HG02943 (cell line): ENCODE results near the gene IL6R.
"Not testable (repeated sequence)": the region's sequence is repeated elsewhere in the genome, so short reads cannot be mapped to it uniquely, and the experiment has no call there.

Experiments
- ATAC-seq: cut with Tn5 transposase; IDR thresholded peaks from one replicate; pipeline ENCODE4 v1.9.1; 2021; ENCODE audit warnings: mild to moderate bottlenecking, low read depth, moderate library complexity; ENCODE audit not compliant: unreplicated experiment

The IL6R gene

DNA sequence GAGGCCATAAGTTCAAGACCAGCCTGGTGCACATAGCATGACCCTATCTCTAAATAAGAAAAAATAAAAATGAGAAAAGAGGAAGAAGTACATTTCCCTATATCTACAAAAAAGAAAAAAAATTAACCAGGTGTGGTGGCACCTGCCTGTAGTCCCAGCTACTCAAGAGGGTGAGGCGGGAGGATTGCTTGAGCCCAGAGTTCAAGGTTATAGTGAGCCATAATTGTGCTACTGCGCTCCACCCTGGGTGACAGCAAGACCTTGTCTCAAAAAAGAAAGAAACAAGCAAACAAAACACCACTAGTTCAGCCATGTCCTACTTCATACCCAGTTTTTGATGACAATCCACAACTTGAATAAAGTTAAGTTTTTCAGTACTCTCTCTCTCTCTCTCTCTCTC is 66.2 kb downstream of the IL6R start:
- ATAC-seq = no peak

DNA sequence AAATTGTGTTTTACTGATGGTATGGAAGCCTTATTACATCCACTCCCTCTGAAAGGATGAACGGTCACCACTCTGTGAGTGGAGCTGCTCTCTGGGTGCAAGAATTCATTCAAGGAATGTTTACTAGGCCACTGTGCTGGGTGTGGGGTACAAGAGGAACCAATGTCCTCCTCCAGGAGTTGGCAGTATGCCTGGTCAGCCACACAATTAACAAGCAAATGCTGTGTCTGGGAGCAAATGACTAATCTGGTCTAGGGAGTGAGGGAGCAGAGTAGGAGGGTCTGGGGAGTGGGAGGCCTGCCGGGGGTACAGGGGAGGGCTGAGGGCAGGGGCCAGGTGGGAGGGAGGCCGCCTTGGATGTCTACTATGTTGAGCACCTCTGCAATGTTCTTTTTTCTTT is 69.7 kb downstream of the IL6R start:
- ATAC-seq = no peak

DNA sequence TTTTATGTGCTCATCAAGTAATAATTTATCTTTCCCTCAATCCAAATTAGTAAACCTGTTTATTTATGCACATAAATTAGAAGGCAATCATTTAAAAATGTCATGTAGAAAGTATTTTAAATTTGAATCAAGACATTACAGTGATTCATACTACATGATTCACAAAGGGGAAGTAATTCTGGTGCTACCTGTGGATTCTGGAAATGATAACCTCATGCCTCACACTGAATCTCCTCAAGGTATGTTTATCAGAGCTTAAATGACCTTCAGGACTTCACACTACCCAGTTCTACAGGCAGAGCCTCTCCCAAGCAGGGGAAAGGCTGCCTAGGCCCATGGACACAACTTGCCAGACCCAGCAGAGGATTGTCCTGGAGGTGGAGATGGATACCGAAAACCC is 71.6 kb downstream of the IL6R start:
- ATAC-seq = no peak

DNA sequence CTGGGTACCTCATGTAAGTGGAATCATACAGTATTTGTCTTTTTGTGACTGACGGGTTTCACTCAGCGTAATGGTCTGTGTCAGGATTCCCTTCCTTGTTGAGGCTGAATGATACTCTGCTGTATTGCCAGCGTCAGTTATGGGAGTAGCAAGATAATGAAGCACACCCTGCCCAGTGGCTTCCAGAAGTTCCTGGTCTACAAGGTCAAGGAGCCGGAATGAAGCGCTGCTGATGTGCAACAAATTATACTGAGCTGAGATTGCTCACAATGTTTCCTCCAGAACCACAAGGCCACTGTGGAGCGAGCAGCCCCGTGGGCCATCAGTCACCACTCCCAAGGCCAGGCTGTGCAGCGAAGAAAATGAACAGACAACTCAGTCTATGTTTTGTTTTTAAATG is 72.9 kb downstream of the IL6R start:
- ATAC-seq = no peak

DNA sequence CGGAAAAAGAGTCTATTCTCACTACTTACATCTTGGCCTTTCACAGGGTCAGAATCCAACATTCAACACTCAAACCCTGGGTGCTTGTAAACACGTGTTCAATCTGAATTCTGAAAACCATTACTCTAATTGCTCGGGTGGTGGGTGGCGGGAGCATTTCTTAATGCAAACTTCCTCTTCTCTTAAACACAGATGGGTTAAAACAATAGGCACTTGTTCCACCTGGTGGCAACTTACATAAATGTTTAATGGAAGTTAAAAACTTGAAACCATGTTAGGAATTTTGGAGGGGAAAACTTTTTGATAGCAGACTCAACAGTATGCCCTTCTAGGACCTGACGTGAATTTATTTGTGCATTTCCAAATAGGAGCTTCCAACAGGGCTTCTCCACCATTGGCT is 73.5 kb downstream of the IL6R start:
- no peak for ATAC-seq

DNA sequence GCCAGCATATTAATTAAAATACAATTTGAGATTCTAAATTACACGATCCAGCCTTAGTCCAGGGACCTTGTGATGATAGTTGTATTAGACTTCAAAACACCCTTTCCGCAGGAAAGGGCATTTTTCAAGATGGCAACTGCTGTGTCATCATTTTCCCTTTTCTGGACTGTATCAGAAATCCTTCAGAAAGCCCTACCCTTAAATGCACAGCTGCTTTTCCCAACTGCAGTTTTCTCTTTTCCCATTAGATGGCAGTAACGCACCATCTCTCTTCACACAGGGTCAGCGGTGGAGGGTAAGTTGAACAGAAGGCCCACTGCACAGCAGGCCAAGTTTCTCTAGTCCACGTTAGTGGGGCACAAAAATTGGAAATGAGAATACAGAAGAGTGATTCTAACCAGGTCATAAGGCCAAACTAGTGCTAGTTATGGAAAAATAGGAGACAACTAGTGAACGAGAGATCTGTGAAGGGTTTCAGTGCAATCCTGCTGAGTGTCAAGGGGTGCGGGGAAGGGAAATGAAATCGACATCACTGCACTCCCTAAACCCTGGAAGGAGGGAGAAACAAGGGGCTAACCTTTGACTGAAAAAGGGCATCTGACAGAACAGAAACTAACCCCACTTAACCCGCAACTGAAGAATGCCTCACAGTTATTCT is 74.8 kb downstream of the IL6R start:
- no peak for ATAC-seq

DNA sequence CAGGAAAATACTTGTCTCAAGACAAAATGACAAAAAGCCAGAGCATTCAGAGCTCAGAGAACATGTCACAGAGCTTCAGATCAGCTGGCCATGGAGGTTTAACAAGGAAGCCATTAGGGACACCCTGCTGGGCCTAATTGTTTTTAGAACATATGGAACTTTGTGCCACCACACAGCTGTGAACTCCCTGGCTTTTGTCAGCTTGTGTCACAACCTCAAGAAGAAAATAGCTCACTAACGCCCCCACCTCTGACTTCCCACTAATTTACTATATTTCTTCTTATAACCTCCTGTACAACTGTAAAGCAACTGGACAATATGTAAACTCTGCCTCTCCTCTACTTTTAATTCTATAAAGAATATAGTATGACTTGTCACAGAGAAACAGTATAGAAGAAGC is 75.9 kb downstream of the IL6R start:
- no peak for ATAC-seq

DNA sequence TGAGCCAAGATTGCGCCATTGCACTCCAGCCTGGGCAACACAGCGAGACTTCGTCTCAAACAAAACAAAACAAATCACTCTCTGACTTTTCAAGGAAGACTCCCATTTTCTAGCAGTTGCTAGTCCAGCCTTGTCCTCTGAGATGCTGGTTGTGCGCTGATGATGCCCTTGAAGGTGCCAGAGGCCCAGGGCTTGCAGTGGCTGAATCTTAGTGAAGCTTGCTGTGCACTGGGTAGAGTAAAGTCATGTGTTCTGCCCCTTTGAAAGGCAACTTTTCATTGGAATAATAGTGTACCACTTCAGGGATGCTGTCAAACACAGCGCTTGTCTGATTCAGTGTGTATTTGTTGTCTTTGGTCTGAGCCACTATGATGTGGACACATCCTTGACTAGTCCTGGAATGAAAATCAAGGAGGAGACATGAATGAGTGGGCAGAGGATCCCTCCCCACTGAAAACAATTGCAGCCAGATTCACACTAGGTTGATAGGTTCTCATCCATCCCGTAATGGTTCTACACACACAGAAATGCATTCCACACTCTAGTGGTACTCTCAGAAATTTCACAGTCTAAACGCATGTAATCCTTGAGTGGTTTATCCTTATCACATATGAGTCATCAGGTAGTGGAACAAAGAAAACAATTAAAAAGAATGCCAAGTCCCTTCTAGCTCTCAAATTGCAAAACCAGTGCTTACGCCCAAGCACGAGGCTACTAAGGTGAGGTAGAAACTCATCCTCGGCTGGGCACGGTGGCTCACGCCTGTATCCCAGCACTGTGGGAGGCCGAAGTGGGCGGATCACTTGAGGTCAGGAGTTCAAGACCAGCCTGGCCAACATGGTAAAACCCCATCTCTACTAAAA is 79.0 kb downstream of the IL6R start:
- no peak for ATAC-seq

DNA sequence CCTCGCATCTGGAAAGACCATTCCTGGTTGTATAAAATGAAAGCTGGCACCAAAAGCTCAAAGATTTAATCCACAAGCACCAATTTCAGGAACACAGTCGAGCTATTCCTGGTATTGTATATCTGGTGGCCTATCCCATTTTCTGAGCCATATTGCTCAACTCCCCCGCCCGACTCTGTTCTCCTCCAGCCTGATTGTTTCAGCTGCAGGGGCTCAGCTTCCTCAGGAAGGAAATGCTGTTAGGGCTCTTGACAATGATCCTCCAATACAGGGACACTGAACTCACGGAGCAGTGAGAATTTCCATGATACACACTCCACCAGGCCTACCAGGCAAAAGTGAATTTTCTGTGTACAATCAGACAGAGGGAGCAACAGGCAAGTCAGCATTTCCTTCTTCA is 80.0 kb downstream of the IL6R start:
- ATAC-seq = no peak

DNA sequence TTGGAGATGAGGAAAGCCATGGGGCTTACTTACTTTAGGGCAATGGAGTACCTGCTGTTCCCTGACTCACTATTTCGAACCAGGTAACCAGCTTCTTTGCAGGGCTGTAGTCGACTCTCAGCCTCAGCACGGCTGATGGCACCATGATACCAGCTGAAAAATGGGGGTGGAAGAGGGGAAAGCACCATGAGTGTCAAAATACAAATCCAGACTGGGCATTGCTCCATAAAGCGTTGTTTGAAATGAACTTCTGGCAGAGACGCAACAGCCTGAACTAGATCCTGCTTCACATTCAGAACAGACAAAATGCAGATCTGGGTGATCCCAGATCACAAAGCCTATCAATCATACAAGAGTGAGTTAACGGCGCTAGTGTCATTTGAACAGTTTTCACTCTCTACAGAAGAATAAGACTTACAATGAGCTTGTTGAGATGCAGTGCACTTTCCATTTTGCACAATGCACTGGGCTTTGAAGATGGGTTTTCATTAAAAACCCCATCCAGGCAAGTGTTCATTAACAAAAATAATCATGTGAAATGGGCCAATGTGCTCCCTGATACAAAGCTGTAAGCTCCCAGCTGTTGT is 80.9 kb downstream of the IL6R start:
- no peak for ATAC-seq

DNA sequence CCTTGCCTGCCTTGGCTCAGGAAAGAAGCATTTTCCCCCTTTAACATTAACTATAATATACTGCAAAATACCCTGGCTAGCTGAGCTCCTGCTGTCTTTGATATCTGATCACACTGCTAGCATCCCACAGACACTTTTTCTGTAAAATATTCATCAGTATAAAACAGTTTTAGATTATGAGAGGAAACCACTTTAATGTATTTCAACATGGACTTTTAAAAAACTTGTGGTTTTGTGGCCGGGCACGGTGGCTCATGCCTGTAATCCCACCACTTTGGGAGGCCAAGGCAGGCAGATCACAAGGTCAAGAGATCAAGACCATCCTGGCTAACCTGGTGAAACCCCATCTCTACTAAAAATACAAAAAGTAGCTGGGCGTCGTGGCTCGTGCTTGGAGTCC is 81.6 kb downstream of the IL6R start:
- not testable (repeated sequence) for ATAC-seq

DNA sequence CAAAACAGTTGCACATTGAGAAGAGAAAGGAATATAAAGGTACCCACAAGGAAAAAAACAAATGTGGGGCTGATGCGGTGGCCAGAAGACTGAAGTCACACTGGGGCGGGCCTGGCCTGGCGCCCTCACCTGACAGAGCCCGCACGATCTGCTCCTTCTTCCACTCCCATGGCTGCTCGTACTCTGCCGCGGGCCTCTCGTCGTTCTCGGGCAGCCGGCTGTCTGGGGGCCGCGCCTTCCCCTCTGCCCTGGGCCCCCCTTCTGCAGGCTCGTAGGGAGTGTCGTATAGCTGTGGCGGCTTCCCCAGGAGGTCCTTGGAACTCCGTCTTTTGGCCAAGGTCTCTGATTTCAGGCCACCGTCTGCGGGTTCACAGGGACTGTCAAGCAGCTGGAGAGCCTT is 83.8 kb downstream of the IL6R start:
- no peak for ATAC-seq

DNA sequence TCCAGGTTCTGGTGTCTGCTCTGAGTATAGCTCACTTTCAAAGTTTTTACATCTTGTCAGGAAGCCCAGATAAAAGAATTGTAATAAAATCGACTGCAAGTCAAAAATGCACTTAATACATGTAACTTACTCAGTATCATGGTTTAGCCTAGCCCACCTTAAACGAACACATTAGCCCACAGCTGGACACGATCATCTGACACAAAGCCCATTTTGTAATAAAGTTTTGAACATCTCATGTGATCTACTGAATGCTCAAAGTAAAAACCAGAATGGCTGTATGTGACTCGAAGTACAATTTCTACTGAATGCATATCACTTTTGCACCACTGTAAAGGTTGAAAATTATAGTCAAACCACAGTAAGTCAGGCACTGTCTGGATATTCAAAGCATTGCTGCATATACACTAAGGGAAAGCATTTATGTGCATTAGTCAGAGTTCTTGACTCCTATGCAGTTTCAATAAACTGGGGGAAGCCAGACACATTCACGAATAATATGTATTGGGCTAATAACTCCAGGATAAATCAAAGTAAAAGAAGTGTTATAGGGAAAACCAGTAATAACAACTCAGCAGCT is 84.6 kb downstream of the IL6R start:
- ATAC-seq = no peak

DNA sequence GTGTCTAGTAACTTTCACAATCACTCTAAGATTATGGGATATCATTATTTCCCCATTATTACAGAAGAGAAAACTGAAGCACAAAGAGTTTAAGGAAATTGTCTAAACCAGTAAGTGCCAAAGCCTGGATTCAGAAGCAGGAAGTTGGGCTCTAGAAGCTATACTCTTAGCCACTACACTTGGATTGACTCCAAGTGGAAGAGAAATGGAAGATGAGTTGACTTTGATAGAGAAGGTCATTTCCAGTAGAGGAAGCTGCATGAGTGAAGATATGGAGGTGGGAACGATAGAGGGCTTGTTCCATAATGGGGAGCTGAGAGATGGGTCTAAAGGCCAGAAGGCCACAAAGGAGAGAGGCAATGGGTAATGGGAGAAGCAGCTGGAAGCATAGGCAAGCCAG is 85.2 kb downstream of the IL6R start:
- ATAC-seq = no peak

DNA sequence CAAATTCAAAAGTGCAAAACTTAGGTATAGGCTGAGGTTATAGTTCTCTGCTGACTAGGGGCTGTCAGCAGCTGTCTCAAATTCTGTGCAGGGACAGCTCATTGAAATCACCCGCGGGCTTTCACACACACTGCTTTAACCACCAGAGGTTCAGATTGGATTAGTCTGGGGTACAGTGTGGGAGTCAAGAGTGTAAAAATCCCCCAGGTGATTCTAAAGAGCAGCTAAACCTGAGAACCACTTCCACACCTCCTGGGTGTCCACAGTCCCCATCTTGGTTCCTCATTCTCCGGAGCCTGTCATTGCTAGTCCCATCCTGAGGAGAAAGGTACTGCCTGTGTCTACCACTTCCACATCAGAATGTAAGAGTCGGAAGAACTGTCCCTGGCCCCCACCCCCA is 87.0 kb downstream of the IL6R start:
- no peak for ATAC-seq

DNA sequence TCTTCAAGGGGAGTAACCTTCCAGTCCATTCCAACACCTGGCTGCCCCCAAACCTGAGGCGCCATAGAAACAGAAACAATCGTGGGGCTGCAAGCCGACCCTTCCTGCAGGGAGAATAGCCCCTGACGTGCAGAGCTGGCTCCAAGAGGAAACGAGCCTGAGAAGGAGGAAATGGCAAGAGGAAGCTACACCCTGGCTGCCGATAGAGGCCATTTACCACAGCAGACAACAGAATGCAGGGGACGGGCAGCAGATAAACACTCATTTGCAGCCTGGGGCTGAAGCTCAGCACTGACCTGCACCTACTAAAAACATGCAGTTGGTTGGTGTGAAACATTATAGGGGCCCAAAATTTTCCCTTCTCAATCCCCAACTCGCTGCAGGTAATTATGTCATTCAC is 88.1 kb downstream of the IL6R start:
- ATAC-seq = no peak

DNA sequence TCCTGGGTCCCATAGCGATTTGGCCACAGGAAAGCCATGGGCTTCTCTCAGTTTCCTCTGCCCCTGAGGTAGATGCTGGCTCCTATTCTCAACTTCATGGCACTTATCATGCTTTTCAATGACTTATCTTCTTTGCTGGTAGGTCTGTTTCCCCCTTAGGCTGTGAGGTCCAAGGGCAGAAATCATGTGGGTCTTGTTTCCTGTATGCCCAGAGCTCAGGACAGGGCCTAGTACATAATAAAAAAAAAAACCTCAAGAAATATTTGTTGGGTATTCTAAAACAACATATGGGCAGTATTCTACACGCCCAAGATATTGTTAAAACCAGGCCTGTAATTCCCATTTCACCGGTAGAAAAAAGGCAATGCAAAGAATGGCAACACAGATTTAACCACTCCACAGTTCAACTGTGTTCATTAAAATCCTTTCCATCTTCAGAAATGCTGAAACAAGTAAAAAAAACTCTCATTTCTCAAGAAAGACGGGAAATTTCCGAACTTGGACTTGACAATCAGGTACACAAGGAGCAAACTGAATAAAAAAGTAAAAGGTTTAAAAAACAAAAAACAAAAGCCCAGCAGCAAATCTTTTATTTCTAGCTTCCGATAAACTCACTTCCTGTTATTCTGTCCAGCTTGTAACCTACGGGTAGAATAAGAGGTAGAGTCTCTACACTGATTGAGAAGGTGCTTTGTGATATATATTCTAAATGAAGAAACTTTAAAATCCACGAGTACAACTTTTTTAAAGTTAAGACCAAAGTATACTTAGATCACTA is 90.5 kb downstream of the IL6R start:
- no peak for ATAC-seq

DNA sequence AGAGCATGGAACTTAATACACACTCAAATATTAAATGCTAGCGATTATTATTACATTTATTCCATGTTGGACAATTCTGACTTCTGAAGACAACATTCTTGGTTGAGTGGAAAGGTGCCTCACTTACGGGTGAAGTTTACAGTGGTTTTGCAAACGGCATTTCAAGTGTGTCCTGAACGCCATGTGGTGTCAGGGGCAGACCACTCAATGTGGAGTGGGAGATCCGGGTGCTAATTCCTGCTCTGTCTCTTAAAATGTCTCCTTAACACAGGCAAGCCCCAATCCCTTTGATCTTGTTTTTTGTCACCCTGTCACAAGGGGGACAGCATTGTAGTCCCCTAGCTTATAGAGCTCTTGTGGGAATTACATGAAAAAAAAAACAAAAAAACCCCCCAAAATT is 91.2 kb downstream of the IL6R start:
- no peak for ATAC-seq

DNA sequence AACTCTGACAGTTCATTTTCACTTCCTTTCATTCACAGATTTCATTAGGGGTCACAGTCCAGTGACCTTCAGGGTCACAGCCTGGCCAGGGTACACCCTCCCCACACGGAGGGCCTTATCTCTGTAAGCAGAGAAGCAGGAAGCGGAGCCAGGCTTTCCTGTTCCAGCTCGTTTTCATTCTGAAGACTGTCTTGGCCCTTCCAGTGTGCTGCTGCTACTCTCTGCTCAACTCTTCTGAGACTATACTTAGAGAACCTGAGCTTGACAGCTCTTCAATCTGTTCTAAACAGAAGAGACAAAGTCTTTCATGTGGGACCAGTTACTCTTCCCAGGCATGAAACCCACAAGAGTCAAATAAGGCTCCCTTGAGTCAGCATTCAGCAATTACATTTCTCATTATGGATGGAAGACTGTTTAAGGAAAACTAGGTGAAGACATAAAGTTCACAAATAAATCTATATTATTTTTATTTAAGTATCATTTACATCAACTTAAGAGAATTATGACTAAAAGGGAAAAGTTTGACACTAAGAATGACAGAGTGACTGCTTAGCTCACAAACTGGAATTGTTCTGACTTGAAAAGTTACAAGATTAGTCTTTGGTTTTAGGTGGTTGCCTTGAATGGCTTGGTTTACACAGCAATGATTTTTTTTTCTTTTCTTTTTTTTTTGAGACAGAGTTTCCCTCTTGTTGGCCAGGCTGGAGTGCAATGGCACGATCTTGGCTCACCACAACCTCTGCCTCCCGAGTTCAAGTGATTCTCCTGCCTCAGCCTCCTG is 92.1 kb downstream of the IL6R start:
- ATAC-seq = no peak

DNA sequence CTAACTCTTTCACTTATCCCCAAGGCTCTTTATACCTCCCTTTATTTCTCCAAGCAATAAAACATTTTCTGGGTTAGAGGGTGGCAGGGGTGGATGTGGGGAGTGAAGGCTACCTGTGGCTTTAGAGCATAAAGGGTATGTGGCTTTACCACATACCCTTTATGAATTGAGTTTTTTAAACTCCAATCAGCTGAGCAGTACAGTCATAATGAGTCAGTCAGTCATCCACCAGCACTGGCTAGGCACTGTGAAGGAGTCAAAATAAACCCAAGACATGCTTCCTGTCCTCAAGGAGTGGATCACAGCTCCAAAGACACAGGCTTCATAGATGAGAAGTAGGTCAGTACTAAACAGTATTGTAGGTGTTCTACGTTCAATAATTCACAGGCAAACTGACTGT is 94.3 kb downstream of the IL6R start:
- no peak for ATAC-seq
